ENCODE data around the gene BMP6.

BMP6 gene

DNA sequence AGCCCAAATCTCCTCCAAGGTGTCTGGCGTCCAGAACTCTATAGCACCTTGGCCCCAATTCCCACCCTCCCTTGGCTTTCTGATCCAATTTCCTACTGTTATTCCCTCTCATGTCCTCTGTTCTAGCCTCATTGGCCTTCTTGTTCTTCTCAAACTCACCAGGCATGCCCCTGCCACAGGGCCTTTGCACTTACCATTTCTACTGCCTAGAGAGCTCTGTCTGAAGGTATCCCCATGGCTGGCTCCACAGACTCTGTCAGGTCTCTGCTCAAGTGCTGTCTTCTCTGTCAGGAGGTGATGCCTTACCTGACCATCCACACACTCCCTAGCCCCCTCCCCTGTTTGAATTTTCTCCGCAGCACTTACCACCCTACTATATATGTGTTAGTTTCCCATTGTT, 5.6 kb upstream of the BMP6 start:
- DNase-seq: no peak

DNA sequence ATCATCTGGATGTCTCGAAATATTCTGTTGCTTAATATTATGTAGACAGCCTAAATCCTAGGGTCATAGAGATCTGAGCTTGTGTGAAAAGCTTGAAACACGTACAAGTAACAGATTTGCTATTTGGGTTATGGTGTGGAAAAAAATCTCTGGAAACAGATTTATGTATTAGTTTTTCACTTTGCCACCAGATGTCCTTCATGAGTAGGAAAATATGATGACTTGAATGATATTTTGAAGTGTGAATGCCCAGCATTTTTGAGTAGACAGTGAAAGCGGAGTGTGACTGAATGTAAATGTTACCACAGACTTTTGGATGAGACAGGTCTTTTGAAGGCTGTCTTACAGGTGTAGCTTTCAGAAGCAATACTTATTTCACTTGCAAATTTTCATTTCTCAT, 4.2 kb upstream of the BMP6 start:
- DNase-seq: no peak

DNA sequence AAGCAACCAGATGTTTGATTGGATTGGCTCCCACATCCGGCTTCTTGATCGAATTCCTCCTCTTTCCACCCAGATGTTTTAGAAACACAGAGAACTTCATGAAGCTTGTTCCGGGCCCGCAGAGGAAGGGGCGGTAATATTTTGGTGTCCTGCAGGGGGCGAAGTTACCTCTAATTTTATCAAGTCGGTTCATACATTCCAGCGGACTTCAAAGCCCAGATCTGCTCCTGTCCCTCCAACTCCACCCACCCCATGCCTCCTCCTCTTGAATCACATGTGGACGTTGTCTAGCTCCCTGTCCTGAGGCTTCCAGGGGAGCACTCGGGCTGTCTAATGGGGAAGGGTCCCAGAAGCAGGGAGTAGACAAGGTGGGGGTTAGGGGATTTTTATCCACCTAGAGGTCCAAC, 2.9 kb upstream of the BMP6 start:
- peak; percentile 69 for DNase-seq

DNA sequence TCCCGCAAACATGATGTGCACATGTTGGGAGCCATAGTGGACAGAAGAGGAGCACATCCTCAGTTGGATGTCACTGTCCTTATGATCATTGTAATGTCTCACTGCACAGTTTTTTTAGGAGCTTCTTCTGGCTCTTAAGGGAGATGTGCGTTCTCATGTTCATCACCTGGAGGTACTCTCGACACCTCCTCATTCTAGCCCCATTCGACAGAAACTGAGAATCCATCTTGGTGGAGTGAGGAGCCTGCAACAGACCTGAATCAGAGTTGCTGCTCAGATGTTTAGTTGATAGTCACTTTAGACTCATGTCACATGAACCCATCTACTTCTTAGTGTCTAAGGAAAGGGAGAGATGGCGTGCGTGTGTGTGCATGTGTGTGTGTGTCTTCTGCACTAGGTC, 2.3 kb upstream of the BMP6 start:
- no peak for DNase-seq

DNA sequence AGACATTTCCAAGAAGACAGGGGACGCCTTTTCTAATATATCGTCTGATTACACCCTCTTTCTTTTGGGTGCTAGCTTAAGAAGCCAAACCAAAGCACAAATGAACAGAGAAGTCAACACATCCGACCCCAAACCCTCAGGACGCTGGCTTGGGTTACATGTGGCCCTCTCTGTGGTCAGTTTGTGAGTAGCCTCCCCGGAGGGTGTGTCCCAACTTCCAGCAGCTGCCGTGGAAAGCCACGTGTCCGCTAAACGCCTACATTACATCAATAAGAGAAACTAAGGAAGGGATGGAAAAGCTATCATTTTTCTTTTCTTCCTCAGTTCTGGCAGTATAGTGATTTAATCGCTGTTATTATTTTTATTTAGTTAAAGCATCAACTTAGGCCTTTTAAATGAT, 487 bp upstream of the BMP6 start:
- DNase-seq: no peak

DNA sequence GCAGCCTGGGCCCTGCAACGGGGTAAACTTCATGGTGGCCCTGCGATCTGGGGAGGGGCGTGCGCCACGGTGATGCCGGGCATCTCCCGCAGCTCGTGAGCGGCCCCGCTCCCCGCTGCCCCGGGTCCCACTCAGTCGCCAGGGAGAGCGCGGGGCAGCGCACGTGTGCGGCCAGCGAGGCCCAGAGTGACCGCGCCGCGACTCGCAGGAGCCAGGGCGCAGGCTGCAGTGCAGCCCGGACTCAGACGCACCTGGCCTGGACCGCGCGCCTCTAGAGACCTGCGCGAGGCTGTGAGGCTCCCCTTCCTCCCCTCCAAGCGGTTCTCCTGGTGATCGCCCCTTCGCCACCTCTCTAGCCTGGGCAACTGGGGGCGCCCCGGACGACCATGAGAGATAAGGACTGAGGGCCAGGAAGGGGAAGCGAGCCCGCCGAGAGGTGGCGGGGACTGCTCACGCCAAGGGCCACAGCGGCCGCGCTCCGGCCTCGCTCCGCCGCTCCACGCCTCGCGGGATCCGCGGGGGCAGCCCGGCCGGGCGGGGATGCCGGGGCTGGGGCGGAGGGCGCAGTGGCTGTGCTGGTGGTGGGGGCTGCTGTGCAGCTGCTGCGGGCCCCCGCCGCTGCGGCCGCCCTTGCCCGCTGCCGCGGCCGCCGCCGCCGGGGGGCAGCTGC, 652 bp downstream of the BMP6 start:
- no peak for DNase-seq

DNA sequence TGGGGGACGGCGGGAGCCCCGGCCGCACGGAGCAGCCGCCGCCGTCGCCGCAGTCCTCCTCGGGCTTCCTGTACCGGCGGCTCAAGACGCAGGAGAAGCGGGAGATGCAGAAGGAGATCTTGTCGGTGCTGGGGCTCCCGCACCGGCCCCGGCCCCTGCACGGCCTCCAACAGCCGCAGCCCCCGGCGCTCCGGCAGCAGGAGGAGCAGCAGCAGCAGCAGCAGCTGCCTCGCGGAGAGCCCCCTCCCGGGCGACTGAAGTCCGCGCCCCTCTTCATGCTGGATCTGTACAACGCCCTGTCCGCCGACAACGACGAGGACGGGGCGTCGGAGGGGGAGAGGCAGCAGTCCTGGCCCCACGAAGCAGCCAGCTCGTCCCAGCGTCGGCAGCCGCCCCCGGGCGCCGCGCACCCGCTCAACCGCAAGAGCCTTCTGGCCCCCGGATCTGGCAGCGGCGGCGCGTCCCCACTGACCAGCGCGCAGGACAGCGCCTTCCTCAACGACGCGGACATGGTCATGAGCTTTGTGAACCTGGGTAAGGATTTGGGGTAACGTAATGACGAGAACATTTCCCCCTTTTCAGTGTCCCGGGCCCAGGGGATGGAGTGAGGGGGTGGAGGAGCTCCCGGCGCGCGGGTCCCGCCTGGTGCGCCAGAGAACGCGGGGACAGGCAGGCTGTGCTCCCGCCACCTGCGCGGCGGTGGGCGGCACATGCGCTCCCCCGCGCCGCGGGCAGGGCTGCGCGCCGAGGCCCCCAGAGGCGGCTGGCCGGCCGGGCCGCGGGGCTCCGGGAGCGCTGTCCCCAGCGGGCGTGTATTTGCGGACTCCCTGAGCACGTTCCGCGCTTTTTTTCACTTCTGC, 1.4 kb downstream of the BMP6 start:
- DNase-seq: no peak

DNA sequence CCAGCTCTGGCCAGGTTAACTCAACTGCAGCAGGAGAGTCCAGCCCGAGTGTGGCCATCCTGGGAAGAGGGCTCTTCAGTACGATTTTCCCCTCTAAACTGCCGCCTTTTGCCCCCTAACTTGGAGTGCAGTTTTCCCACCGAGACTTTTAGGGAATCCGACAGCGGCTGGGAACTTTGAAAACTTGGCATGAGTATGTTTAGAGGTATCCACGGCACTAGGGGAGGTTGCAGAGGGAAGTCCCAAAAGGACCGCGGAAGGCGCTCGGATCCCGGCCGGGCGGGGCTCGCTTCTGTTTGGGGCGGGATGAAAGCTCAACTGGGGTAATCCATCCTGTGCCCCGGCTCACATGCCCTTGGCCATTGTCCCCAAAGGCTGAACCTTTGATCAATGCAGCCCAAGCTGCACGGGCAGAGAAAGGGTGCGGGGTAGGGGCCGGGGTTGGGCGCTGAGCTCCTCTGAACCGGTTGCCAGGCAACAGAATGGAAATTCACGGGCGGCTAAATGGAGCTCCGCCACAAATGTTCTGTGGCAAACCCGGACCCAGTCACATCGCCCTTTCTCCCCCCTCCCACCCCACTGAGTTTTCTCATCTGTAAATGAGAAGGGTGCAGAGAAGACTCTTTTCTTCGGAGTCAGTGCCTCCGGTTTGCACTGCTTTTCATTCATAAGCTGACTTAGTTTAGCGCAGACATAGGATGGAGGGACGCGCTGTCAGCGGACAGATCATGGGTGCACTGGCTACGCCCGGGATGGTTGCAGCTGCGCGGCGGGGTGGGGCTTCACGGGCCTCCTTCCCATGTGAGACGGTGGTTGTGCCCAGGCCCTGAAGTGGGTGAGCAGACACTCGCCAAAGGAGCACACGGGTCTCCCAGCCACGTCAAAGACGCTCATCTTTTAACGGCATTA, 2.3 kb downstream of the BMP6 start:
- DNase-seq: peak; percentile 13

DNA sequence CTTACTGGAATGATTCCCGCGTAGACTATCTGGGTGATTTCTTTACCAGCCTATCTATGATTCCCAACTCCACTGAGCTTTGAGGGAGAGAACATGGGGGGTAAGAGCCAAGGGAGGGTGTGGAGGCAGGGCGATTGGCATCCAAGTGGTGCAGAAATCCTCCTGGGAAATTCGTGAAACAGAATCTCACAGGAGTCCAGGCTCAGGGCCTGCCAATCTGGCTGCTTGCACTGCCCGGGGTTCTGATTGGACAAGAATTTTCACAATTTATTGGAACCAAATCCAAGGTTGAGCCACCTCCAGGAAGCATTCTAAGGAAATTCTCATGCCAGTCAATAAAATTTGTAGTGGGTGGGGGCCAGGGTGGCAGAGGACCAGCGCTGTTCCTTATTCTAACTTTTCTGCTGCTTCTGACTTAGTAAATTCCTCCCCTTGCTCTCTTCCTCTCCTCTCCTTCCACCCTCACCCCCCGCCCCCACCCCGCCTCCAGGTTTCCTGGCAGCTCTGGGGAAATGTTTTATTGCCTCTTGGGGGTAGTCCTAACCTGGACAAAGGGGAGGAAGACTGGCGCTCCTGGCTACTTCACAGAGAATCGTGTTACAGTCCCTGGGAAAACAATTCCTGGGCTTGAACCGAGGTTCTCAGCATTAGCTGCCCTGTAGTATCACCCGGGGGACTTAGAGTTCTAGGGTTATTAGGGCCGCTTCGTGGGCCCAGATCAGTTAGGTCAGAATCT, 3.1 kb downstream of the BMP6 start:
- no peak for DNase-seq

DNA sequence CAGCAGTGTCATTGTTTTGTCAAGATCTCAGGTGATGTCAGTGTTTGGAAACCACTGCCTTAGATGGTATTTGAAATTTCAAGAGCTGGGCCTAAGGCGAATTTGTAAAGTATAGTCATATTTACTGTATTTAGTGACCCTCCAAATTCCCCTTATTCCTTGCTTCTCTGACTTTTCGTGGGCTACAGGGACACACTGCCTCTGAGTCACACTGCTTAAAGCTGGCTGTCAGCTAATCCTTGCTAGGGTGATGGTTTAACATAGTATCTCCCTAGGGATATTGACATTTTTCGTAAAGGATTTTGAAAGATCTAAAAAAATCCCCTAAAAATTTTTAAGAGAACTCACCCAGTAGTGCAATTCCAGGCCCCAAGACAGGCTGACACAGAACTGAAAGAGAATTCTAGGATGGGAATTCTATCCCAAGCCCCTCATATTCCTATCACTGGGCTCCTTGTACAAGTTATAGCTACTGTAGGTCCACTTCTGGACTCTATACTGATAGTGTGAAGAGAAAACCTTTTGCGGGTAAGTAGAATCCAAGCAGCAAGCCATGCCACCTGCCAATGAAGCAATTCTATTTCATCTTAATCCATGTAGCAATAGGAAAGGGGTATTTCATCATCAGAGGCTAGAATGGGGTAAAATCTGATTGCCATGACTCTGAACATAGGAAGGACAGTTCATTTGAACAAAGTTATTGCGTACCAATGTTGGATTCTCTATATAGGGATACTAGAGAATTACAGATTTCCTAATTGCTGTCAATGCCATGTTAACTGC, 4.3 kb downstream of the BMP6 start:
- DNase-seq: no peak

DNA sequence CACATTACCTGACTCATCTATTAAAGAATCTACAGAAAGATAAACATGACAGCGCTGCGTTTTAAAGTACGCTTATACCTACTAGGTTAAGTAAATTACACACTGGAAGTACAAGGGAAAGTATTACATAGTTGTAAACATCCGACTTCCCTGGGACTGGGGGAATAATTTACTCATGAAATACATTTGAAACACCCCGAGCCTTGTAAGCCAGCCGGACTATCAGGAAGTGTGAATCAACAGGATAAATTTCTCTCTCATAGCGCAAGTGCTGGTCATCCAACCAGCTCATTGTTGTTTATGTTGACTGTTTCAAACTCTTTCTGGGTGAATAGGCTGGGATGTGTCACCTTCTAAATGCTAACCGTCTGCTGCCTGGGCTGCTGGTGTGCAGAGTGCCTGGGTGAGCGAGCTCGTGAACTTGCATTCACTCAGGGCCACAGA, 4.9 kb downstream of the BMP6 start:
- DNase-seq: no peak

DNA sequence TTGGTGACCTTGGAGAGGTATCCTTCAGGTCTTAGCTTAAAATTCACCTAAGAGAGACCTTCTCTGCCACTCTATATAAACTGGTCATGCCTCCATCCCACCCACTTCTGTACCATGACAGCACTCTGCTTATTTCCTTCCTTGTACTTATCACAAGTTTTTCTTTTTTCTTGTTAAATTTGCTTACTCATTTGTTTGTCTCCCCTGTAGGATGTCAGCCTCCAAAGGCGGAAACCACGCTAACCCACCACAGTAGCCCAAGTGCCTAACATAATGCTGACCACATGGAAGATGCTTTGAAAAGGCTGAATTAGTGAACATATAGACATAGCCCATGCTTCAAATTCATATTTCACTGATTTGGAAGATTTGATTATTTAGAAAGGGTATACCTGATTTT, 5.4 kb downstream of the BMP6 start:
- no peak for DNase-seq

DNA sequence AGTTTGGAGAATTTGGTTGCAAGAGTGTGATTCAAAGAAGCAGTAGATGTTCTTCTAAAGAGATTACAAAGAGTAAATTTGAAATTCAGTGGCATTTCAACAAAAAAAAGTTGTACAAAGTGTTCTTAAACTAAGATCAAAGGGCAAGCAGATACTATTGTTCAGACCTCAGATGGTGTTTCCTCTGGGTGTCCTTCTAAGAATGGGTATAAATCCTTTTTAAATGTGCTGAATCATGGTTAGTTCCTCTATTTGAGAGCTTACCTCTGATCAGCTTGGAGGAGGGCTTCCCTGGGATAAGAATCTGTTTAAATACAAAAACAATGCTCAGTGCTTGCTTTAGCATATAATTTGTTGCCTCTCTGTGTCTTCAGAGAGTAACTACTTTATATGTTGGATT, 6.3 kb downstream of the BMP6 start:
- DNase-seq: no peak

DNA sequence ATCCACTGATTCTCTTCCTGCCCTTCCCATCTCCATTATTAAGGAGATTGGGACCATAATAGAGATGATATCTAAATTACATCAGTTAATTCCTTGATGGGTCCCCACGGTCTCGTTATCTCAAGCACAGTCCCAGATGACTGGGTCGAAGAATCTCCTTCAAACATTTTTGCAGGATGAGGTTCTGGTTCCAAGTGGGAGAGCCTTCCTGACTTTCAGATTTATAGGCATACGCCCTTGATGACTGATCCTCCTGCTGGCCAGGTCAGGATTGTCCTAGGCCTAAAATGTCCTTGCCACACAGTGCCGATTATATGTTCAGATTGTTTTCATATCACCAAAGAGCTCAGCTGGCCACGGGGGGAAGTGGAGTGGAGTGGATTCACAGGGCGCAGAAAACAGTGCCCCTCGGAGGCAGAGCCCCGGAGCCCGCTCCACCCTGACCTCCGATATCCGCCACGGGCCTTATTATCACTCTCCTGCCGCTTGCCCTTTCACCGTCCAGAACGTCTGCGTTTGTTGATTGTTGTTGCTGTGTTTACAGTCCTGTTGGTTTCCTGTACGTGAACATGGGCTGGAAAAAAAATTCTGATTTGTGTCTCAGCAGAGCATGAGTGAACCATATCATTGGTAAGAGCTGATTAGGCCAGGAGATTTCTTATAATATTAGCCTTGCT, 8.9 kb downstream of the BMP6 start:
- DNase-seq: no peak

DNA sequence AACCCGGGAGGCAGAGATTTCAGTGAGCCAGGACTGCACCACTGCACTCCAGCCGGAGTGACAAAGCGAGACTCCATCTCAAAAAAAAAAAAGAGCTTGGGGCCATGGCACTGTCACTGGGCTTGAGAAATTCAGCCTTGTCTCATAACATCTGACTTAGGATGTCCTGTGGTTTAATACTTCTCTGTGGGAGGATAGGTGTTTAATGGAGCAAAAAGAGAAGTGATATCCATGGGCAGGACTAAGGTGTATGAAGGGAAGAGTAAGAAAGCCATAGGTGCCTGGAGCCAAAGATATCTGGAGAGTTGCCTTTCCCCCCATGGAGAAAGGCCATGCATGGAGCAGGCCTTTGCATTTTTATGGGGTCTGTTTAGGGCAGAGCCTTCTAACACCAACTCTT, 11.2 kb downstream of the BMP6 start:
- DNase-seq: no peak

DNA sequence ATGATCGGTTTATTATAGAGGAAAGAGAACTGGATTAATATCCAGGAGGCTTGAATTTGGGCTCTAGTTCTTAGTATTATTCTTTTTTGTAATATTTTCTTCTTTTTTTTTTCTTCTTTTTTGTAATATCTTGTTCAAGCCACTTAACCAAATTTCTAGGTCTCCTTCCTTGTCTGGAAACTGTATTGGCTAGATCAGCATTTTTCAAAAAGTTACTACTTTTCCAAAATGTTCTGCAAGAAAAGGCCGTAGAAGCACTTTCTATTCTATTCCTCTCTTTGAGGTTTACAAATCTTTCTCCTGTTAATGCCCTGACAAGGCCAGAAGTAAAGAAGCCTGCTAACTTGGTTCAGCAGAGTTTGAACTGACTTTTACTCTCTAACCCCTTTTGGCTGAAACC, 12.0 kb downstream of the BMP6 start:
- no peak for DNase-seq

DNA sequence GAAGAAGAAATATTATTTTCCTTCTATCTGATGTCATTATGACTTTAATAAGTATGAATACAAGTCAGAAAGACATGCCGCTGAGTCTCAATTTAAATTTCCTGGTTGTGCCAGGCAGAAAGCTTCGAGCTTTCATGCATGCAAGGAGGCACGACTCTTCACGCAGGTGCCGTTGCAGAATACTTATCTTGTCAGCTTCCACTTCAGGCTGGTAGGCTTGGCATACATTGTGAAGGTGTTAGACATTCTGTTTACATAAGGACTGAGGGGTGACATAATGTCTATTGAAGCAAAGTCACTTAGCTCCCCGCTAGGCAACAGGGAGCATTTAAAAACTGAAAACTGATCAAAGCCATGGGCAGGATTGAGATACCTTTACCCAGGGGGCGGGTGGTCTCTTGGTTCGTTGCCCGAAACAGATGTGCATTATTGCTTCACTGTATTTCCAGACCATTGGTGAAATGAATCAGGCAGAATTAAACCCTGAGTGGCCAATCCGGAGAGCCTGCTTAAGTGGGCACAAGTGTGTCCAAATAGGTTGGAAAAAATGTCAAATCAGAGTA, 16.4 kb downstream of the BMP6 start:
- no peak for DNase-seq

DNA sequence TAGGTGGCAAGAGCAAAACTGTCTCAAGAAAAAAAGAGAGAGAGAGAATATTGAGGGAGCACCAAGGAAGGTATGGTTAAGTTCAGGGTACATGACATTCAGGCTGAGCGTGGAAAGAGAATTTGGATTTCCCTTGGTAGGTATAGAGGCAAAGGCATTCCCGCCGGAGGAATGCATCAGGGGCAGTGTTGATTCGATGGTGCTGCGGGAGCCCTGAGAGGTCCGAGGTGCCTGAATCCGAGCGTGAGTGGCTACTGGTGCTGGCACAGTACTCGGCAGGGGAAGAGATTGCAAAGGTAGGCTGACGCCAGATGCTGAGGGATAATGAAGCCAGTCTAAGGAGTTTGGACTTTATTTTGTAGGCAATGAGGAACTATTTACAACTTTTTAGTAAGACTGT, 20.0 kb downstream of the BMP6 start:
- no peak for DNase-seq

DNA sequence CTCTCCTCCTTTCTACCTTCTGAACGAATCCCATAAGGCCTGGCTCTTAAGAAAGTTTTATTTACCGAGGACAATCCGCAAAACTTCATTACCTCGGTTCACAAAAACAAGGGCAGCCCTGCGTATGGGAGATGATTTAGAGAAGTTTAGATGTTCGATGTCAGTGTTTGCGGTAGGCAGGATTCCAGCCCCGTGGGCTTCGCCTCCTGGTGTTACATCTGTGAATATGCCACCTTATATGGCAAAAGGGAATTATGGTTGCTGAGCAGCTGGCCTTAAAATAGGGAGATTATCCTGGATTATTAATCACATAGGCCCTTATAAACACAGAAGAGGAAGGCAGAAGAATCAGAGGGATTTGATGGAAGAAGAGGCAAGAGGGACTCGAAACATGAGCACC, 21.1 kb downstream of the BMP6 start:
- DNase-seq: no peak

DNA sequence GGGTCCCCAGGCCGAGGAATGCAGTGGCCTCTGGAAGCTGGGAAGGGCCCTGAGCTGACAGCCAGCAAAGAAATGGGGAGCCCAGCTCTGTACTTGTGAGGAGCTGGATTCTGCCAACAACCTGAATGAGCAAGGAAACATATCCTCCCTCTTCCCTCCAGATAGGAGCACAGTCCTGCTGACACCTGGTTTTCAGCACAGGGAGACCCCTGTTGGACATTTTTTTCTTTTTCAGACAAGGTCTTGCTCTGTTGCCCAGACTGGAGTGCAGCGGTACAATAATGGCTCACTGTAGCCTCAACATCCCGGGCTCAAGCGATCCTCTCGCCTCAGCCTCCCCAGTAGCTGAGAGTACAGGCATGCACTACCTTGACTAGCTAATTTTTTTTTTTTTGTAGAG, 21.5 kb downstream of the BMP6 start:
- DNase-seq: no peak

DNA sequence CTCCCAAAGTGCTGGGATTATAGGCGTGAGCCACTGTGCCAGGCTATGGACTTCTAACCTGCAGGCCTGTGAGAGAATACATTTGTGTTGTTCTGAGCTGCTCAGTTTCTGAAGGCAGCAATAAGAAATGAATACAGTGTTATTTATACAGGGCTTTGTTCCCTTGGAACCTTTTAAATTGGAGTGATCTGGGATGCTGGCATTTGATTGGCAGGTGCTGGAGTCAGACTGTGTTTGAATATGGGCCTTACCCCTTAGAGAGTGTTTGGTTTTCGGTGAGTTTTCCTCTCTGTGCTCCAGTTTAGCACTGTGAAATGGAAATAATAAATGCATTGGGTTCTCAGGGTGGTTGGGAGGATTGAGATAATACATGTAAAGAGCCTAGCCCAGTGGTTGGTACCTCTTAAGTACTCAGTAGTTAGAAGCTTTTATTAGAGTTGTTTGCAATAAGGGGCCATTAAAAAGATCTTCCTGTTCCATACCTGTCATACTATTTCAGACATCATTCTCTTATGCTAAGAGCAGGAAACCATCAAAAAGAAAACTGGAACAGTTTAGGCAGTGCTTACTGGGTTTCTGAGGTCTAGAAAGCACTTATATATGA, 22.1 kb downstream of the BMP6 start:
- DNase-seq: no peak

Data from stimulated activated CD4-positive, alpha-beta T cell treated with anti-CD3 and anti-CD28 coated beads, Interleukin-4, amount 100 ng/mL, for 24 hours (primary cell).